Measurements from ENCODE around the gene EEPD1.

Gene EEPD1

DNA sequence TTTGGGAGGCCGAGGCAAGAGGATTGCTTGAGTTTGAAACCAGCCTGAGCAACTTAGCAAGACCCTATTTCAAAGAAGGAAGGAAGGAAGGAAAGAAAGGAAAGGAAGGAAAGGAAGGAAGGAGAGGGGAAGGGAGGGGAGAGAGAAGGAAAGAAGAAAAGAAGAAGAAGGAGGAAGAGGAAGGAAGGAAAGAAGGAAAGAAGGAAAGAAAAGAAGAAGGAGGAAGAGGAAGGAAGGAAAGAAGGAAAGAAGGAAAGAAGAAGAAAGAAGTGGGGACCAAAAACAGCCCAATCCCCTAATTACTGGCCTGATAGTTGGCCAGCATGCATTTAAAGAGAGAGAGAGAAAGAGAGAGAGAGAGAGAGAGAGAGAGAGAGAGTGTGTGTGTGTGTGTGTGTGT is 66.4 kb downstream of the EEPD1 start:
- TF ChIP-seq SUZ12 (IDR thresholded peaks at IDR 0.05; ENCODE audit: extremely low read depth, insufficient read depth, insufficient read length) (no peak), YY1 (IDR thresholded peaks at IDR 0.05; ENCODE audit: insufficient read depth, insufficient read length) (no peak), ZNF274 (IDR thresholded peaks at IDR 0.05; ENCODE audit: low read depth, low read length) (no peak)
- H3K4me1 ChIP-seq (ENCODE audit: insufficient read depth, insufficient read length): peaks cover 3% of the 10 kb centered on the region
- H3K27me3 ChIP-seq (ENCODE audit: insufficient read depth, insufficient read length): no peaks in the 10 kb centered on the region

DNA sequence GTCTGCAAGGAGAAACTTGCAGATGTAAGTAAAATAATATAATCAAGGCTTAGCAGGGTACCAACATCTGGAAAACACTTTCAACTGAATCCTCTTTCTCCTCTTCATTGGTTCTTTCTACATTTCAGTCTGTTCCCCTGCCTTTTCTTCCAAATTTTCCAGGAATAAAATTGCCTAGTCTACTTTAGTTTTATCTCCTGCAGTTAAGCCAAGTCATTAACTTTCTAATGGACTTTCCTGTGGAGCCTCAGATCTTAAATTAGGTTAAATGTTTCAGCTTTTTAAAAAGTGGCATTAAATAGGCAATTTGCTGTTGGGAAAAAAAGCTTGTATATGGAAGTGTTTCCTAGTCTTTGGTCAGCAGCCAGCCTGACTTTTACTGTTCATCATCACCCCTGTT is 70.8 kb downstream of the EEPD1 start:
- Histone ChIP-seq H3K9me3 (ENCODE audit: insufficient read depth, low read length) (no peaks in the 10 kb centered on the region), H3K36me3 (ENCODE audit: insufficient read depth, insufficient read length, low read length) (no peaks in the 10 kb centered on the region), H3K9ac (ENCODE audit: insufficient read length, low read depth) (no peak overlapping the region), H3K4me3 (ENCODE audit: insufficient read length, low read depth) (no peak overlapping the region), H3K27me3 (ENCODE audit: insufficient read depth, insufficient read length) (no peaks in the 10 kb centered on the region), H3K4me1 (ENCODE audit: insufficient read depth, insufficient read length) (no peaks in the 10 kb centered on the region)
- no peak for TF ChIP-seq SUZ12 (IDR thresholded peaks at IDR 0.05; ENCODE audit: extremely low read depth, insufficient read depth, insufficient read length)
- TF ChIP-seq ZNF274 (IDR thresholded peaks at IDR 0.05; ENCODE audit: low read depth, low read length): no peak
- no peak for TF ChIP-seq YY1 (IDR thresholded peaks at IDR 0.05; ENCODE audit: insufficient read depth, insufficient read length)
- no peak for DNase-seq (ENCODE audit: low read depth, low spot score)

More for the DNA sequence above, 66.4 kb downstream of the EEPD1 start:
- Histone ChIP-seq H3K36me3 (ENCODE audit: insufficient read depth, insufficient read length, low read length) (no peaks in the 10 kb centered on the region), H3K9me3 (ENCODE audit: insufficient read depth, low read length) (no peaks in the 10 kb centered on the region), H3K4me3 (ENCODE audit: insufficient read length, low read depth) (no peak overlapping the region), H3K9ac (ENCODE audit: insufficient read length, low read depth) (no peak overlapping the region)
- DNase-seq (ENCODE audit: low read depth, low spot score): no peak

DNA sequence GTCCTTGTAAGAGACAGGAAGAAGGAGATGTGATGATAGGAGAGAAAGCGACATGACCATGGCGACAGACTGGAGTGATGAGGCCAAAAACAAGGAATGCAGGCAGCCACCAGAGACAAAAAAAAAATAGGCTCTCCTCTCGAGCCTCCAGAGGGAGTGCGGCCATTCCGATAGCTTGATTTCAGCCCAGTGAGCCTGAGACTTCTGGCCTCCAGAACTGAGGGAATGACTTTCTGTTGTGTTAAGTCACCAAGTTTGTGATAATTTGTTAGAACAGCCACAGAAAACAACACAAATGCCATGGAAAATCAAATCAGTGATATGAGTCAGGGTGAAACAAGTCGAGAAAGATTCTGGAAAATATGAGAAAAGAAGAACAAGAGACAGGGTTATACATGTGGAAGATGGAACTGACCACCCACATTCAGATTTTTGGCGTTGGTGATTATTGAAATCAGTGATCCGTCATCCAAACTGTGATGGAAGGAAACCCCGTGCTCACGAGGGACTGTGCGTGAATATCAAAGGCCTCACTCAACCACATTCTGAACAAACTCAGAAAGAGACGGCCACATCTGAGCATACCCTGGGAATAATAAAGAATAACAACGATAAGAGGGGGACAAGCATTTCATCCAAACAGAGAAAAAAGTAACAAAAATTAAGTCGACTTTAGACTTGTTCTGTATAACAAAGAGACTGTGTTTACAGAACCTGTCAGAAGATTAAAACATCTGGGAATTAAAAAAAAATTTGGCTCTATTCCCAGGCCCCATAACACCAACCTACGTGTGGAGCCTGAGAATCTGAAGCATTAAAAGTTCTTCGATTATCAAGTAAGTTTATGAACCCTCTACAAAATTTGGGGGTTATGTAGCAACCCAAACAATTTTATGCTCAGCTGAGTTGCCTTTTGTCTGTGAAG is 72.1 kb downstream of the EEPD1 start:
- no peak overlapping the region for H3K9ac ChIP-seq (ENCODE audit: insufficient read length, low read depth)
- H3K4me3 ChIP-seq (ENCODE audit: insufficient read length, low read depth): no peak overlapping the region
- no peaks in the 10 kb centered on the region for H3K36me3 ChIP-seq (ENCODE audit: insufficient read depth, insufficient read length, low read length)
- H3K9me3 ChIP-seq (ENCODE audit: insufficient read depth, low read length): no peaks in the 10 kb centered on the region
- no peaks in the 10 kb centered on the region for H3K4me1 ChIP-seq (ENCODE audit: insufficient read depth, insufficient read length)
- H3K27me3 ChIP-seq (ENCODE audit: insufficient read depth, insufficient read length): no peaks in the 10 kb centered on the region
- no peak for DNase-seq (ENCODE audit: low read depth, low spot score)
- TF ChIP-seq SUZ12 (IDR thresholded peaks at IDR 0.05; ENCODE audit: extremely low read depth, insufficient read depth, insufficient read length) (no peak), ZNF274 (IDR thresholded peaks at IDR 0.05; ENCODE audit: low read depth, low read length) (no peak), YY1 (IDR thresholded peaks at IDR 0.05; ENCODE audit: insufficient read depth, insufficient read length) (no peak)

DNA sequence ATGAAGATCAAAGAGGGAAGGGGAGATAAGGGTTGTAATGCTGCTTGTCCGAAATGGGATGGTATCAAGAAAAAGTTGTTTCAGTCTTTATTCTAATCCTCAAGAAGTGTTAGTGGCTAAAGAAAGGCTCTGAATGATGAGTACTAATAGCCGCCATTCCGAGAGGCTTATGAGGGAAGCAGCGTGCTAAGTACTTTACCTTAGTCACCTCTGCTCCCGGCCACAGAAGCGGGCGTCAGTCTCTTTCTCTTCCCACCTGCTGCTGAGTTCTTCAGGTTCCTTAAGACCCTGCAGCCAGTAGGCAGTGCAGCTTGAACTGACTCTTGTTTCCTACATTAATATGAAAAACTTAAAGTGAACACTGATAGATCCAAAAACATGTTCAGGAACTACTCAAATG is 73.1 kb downstream of the EEPD1 start:
- Histone ChIP-seq H3K9ac (ENCODE audit: insufficient read length, low read depth) (no peak overlapping the region), H3K4me1 (ENCODE audit: insufficient read depth, insufficient read length) (no peaks in the 10 kb centered on the region), H3K9me3 (ENCODE audit: insufficient read depth, low read length) (no peaks in the 10 kb centered on the region), H3K4me3 (ENCODE audit: insufficient read length, low read depth) (no peak overlapping the region), H3K36me3 (ENCODE audit: insufficient read depth, insufficient read length, low read length) (no peaks in the 10 kb centered on the region), H3K27me3 (ENCODE audit: insufficient read depth, insufficient read length) (no peaks in the 10 kb centered on the region)
- TF ChIP-seq ZNF274 (IDR thresholded peaks at IDR 0.05; ENCODE audit: low read depth, low read length) (no peak), SUZ12 (IDR thresholded peaks at IDR 0.05; ENCODE audit: extremely low read depth, insufficient read depth, insufficient read length) (no peak), YY1 (IDR thresholded peaks at IDR 0.05; ENCODE audit: insufficient read depth, insufficient read length) (no peak)
- DNase-seq (ENCODE audit: low read depth, low spot score): no peak

DNA sequence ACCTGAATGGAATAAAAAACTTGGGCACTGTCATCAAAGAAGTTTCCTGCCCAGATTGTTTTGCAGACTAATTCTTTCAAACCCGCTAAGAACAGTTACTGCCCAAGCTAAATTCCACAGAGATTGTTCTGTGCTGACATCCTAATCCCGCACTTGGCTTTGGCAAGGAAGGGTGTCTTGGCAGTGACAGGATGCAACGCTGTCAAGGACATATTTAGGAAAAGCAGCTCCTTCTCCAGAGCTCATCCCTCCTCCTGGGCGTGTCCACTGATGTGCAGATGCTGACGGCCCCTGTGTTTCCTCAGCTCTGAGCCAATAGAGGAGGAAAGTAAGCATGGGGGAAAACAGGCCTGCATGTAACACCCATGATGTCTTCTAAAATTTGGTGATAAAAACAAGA is 74.2 kb downstream of the EEPD1 start:
- Histone ChIP-seq H3K4me3 (ENCODE audit: insufficient read length, low read depth) (no peak overlapping the region), H3K36me3 (ENCODE audit: insufficient read depth, insufficient read length, low read length) (no peaks in the 10 kb centered on the region), H3K9me3 (ENCODE audit: insufficient read depth, low read length) (no peaks in the 10 kb centered on the region), H3K27me3 (ENCODE audit: insufficient read depth, insufficient read length) (no peaks in the 10 kb centered on the region), H3K4me1 (ENCODE audit: insufficient read depth, insufficient read length) (no peaks in the 10 kb centered on the region), H3K9ac (ENCODE audit: insufficient read length, low read depth) (no peak overlapping the region)
- TF ChIP-seq ZNF274 (IDR thresholded peaks at IDR 0.05; ENCODE audit: low read depth, low read length) (no peak), SUZ12 (IDR thresholded peaks at IDR 0.05; ENCODE audit: extremely low read depth, insufficient read depth, insufficient read length) (no peak), YY1 (IDR thresholded peaks at IDR 0.05; ENCODE audit: insufficient read depth, insufficient read length) (no peak)
- DNase-seq (ENCODE audit: low read depth, low spot score): no peak

DNA sequence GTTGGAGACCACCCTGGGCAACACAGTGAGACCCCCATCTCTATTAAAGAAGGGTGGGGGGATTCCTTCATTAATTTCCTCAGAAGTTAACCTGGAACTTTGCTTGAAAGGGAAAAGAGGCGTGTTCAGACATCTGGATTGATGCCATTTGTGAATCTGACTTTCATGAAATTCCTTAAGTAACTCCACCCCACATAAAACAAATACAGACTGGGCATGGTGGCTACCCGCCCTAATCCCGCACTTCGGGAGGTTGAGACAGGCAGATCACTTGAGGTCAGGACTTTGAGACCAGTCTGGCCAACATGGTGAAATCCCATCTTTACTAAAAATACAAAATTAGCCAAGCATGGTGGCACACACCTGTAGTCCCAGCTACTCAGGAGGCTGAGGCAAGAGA is 75.0 kb downstream of the EEPD1 start:
- H3K9me3 ChIP-seq (ENCODE audit: insufficient read depth, low read length): no peaks in the 10 kb centered on the region

DNA sequence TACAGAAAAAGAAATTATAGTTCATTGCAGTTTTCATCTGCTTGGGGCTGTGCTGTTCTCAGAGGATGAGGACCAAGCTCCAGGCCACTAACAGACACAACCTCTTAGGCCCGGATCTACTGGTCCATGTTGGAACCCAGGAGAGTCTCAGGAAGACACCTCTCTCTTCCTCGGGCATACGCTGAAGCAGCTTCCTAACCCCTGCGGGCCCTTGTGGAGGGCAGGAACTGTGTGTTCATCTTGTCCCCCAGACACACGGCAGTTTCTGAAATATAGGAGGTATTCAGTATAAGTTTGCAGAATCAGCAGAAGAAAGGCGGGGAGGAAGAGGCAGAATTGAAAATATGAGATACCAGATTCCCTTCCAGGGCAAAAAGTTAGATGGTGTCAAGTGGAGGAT is 78.4 kb downstream of the EEPD1 start:
- no peaks in the 10 kb centered on the region for H3K36me3 ChIP-seq (ENCODE audit: insufficient read depth, insufficient read length, low read length)
- no peak for DNase-seq (ENCODE audit: low read depth, low spot score)
- H3K4me1 ChIP-seq (ENCODE audit: insufficient read depth, insufficient read length): no peaks in the 10 kb centered on the region
- no peak overlapping the region for H3K4me3 ChIP-seq (ENCODE audit: insufficient read length, low read depth)
- TF ChIP-seq SUZ12 (IDR thresholded peaks at IDR 0.05; ENCODE audit: extremely low read depth, insufficient read depth, insufficient read length) (no peak), ZNF274 (IDR thresholded peaks at IDR 0.05; ENCODE audit: low read depth, low read length) (no peak), YY1 (IDR thresholded peaks at IDR 0.05; ENCODE audit: insufficient read depth, insufficient read length) (no peak)
- H3K9me3 ChIP-seq (ENCODE audit: insufficient read depth, low read length): no peaks in the 10 kb centered on the region
- no peaks in the 10 kb centered on the region for H3K27me3 ChIP-seq (ENCODE audit: insufficient read depth, insufficient read length)
- no peak overlapping the region for H3K9ac ChIP-seq (ENCODE audit: insufficient read length, low read depth)

More for the DNA sequence above, 75.0 kb downstream of the EEPD1 start:
- Histone ChIP-seq H3K9ac (ENCODE audit: insufficient read length, low read depth) (no peak overlapping the region), H3K27me3 (ENCODE audit: insufficient read depth, insufficient read length) (no peaks in the 10 kb centered on the region), H3K4me3 (ENCODE audit: insufficient read length, low read depth) (no peak overlapping the region), H3K36me3 (ENCODE audit: insufficient read depth, insufficient read length, low read length) (no peaks in the 10 kb centered on the region), H3K4me1 (ENCODE audit: insufficient read depth, insufficient read length) (no peaks in the 10 kb centered on the region)
- DNase-seq (ENCODE audit: low read depth, low spot score): no peak
- TF ChIP-seq YY1 (IDR thresholded peaks at IDR 0.05; ENCODE audit: insufficient read depth, insufficient read length): no peak
- no peak for TF ChIP-seq SUZ12 (IDR thresholded peaks at IDR 0.05; ENCODE audit: extremely low read depth, insufficient read depth, insufficient read length)
- no peak for TF ChIP-seq ZNF274 (IDR thresholded peaks at IDR 0.05; ENCODE audit: low read depth, low read length)
